Fibroblast of lung (primary cell): Measurements from ENCODE around the gene FBXO31.

Experiments used
- EZH2 ChIP-seq: IDR thresholded peaks from 2 replicates; pipeline ENCODE4 v1.5.1; 2012; ENCODE audit warnings: low read length, control low read depth, mild to moderate bottlenecking; ENCODE audit errors: missing control alignments
- TF ChIP-seq, protein P1 (sequence below), 2 donors: IDR thresholded peaks in 1 of 2; conservative IDR thresholded peaks in 1 of 2; 1 replicate in 1 of 2; 2 replicates in 1 of 2; pipeline ENCODE4 v1.5.1; 2011 to 2012; ENCODE audit warnings: low read length in 2 of 2, control low read depth in 1 of 2, inconsistent platforms in 1 of 2, low read depth in 1 of 2, mild to moderate bottlenecking in 1 of 2

DNA sequence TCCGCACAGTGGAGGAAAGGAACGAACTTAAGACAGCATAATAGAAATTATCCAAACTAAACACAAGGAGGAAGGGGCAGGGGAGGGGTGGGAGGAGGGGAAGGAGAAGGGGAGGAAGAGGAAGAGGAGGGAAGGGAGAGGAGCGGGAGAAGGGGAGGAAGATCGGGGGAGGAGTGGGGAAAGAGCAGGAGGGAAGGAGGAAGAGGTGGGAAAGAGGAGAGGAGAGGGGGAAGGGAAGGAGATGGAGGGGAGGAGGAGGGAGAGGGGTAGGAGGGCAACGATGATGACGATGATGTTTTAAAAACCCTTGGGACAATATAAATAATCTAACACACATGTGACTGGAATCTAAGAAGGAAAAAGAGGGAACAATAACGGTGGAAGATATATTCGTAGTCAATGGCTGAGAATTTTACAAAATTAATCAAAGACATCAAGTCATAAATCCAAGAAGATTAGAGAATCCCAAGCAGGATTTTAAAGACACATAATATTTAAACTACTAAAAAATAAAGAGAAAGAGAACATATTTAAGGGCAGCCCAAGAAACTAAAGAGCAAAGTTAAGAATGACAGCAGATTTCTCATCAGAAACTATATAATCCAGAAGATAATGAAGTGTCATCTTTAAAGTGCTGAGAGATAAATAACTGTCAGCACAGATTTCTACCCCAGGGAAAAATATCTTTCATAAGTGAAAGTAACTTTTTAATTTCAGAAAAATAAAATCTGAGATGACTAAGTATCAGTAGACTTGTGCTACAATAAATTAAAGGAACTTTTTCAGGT lies 96.5 kb downstream of the FBXO31 start:
- TF ChIP-seq, protein P1, sequence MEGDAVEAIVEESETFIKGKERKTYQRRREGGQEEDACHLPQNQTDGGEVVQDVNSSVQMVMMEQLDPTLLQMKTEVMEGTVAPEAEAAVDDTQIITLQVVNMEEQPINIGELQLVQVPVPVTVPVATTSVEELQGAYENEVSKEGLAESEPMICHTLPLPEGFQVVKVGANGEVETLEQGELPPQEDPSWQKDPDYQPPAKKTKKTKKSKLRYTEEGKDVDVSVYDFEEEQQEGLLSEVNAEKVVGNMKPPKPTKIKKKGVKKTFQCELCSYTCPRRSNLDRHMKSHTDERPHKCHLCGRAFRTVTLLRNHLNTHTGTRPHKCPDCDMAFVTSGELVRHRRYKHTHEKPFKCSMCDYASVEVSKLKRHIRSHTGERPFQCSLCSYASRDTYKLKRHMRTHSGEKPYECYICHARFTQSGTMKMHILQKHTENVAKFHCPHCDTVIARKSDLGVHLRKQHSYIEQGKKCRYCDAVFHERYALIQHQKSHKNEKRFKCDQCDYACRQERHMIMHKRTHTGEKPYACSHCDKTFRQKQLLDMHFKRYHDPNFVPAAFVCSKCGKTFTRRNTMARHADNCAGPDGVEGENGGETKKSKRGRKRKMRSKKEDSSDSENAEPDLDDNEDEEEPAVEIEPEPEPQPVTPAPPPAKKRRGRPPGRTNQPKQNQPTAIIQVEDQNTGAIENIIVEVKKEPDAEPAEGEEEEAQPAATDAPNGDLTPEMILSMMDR (conservative IDR thresholded peaks at IDR 0.05 in 1 of 2, IDR thresholded peaks at IDR 0.05 in 1 of 2; ENCODE audit: low read depth in 1 of 2, low read length in 2 of 2) = no peak
- TF ChIP-seq EZH2 = no peak
